PC-9 (cell line): ENCODE measurements around the gene NUP50. TPM values are rescaled to one million over a fixed set of nuclear protein-coding genes. Genes with fewer than 3 reads are reported as not detected.

Source experiments
- BruUV-seq: library from RNA; stranded (reverse); fragments of 400-500 nt; replicated peaks from 2 replicates; lab custom pipeline; 2021; lab: Mats Ljungman, UMichigan
- CTCF ChIA-PET: fragments of 300-600 bp; sonication (Branson Sonifier 250); formaldehyde crosslinking; loops from one replicate; lab custom pipeline; 2022; ENCODE audit warnings: antibody characterized with exemption; lab: Charles Lee
- POLR2A ChIA-PET: fragments of 300-600 bp; sonication (Branson Sonifier 250); formaldehyde crosslinking; loops from one replicate; lab custom pipeline; 2022; ENCODE audit warnings: antibody characterized with exemption; ENCODE audit not compliant: unreplicated experiment; lab: Charles Lee
- DNase-seq, 2 experiments: peaks; one replicate each; pipeline versions ENCODE4 v3.0.0 to v3.0.0-alpha.2; 2015 to 2022; ENCODE audit warnings: mixed read lengths in 1 of 2
- H2AFZ ChIP-seq: fragments of 200-600 bp; sonication (generic); 2 replicates; pipeline ENCODE4 v1.8.1; 2017; ENCODE audit warnings: antibody characterized with exemption
- H3F3A ChIP-seq: fragments of 200-600 bp; sonication (generic); 2 replicates; pipeline ENCODE4 v1.8.1; 2017; ENCODE audit warnings: antibody characterized with exemption, mild to moderate bottlenecking, low read depth; ENCODE audit not compliant: insufficient read depth
- H3K27ac ChIP-seq: fragments of 200-600 bp; sonication (generic); 2 replicates; pipeline ENCODE4 v1.6.1; 2016; ENCODE audit warnings: mixed run types
- H3K27me3 ChIP-seq: fragments of 200-600 bp; sonication (generic); 2 replicates; pipeline ENCODE4 v1.6.1; 2016; ENCODE audit warnings: low read depth, mixed run types; ENCODE audit not compliant: insufficient read depth
- H3K36me3 ChIP-seq: fragments of 200-600 bp; sonication (generic); 2 replicates; pipeline ENCODE4 v1.6.1; 2016; ENCODE audit warnings: low read depth, mixed run types
- H3K4me1 ChIP-seq: fragments of 200-600 bp; sonication (generic); replicated peaks from 2 replicates; pipeline ENCODE4 v1.6.1; 2016; ENCODE audit warnings: mixed run types; ENCODE audit not compliant: insufficient read depth
- H3K4me2 ChIP-seq: fragments of 200-600 bp; sonication (generic); 2 replicates; pipeline ENCODE4 v1.6.1; 2017; ENCODE audit warnings: mixed run types
- H3K4me3 ChIP-seq: fragments of 200-600 bp; sonication (generic); 2 replicates; pipeline ENCODE4 v1.6.1; 2016; ENCODE audit warnings: mixed run types
- H3K79me2 ChIP-seq: fragments of 200-600 bp; sonication (generic); 2 replicates; pipeline ENCODE4 v1.6.1; 2017; ENCODE audit warnings: low read depth, mixed run types
- H3K9me2 ChIP-seq: fragments of 200-600 bp; sonication (generic); 2 replicates; pipeline ENCODE4 v1.8.1; 2017; ENCODE audit warnings: mild to moderate bottlenecking; ENCODE audit not compliant: insufficient read depth
- H3K9me3 ChIP-seq: fragments of 200-600 bp; sonication (generic); 2 replicates; pipeline ENCODE4 v1.8.1; 2016; ENCODE audit warnings: low read depth; ENCODE audit not compliant: insufficient read depth
- H4K20me1 ChIP-seq: fragments of 200-600 bp; sonication (generic); 2 replicates; pipeline ENCODE4 v1.8.1; 2017; ENCODE audit not compliant: insufficient read depth
- EZH2 ChIP-seq: fragments of 200-600 bp; sonication (generic); IDR thresholded peaks from 2 replicates; pipeline ENCODE4 v1.8.0; 2017; ENCODE audit warnings: antibody characterized with exemption, low read depth
- intact Hi-C: fragments of 100-400 bp; cut with micrococcal nuclease; formaldehyde crosslinking; loops from one replicate; pipeline ENCODE4 v1.10.0; 2022; ENCODE audit not compliant: unreplicated experiment
- total RNA-seq: library from RNA; stranded (reverse); gene quantifications from 2 replicates; pipeline ENCODE4 v1.2.3, GENCODE V29; 2021
- TF ChIP-seq, protein P1 (sequence below): fragments of 200-600 bp; sonication (generic); conservative IDR thresholded peaks from 2 replicates; pipeline ENCODE4 v1.6.1; 2017; ENCODE audit warnings: mixed run types, antibody characterized with exemption, mild to moderate bottlenecking, moderate library complexity

The NUP50 gene
- total RNA-seq, 1 experiment from 2014 or later: 84.0 TPM

DNA sequence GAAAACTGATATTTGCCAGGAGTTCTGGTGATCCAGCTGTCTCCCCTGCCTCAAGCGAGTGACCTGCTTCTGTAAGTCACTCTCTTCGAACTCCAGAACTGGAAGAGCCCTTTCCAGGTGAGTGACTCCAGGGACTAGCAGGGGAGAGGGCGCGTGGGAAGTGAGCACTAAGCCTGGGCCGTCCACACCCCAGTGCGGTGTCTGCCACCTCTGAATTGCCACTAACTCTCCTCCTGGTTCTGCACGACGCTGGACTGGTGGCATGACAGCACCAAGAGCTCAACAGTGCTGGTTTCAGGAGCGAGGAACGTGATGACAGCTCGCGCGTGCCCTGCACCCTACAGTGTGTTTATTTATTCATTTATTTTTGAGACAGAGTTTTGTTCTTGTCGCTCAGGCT is 54.1 kb downstream of the NUP50 start:
- no peak for DNase-seq
- no TSS peak for BruUV-seq
- POLR2A ChIA-PET: no interaction called here
- TF ChIP-seq, protein P1, sequence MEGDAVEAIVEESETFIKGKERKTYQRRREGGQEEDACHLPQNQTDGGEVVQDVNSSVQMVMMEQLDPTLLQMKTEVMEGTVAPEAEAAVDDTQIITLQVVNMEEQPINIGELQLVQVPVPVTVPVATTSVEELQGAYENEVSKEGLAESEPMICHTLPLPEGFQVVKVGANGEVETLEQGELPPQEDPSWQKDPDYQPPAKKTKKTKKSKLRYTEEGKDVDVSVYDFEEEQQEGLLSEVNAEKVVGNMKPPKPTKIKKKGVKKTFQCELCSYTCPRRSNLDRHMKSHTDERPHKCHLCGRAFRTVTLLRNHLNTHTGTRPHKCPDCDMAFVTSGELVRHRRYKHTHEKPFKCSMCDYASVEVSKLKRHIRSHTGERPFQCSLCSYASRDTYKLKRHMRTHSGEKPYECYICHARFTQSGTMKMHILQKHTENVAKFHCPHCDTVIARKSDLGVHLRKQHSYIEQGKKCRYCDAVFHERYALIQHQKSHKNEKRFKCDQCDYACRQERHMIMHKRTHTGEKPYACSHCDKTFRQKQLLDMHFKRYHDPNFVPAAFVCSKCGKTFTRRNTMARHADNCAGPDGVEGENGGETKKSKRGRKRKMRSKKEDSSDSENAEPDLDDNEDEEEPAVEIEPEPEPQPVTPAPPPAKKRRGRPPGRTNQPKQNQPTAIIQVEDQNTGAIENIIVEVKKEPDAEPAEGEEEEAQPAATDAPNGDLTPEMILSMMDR: no peak
- TF ChIP-seq EZH2: no peak
- H3F3A ChIP-seq: 0 out of 2 replicates have a peak, but pooled peaks cover 5% of the 10 kb centered on the region
- intact Hi-C loops: no loop called here
- no peak overlapping the region for H3K27ac ChIP-seq
- no peak overlapping the region for H2AFZ ChIP-seq
- H3K4me2 ChIP-seq: no peak overlapping the region
- peaks cover 3% of the 10 kb centered on the region; the same call in 1 of the 2 replicates for H4K20me1 ChIP-seq
- H3K4me3 ChIP-seq: no peak overlapping the region
- no peaks in the 10 kb centered on the region for H3K9me2 ChIP-seq
- no peaks in the 10 kb centered on the region for H3K27me3 ChIP-seq
- CTCF ChIA-PET: interaction anchor here (0.6 kb wide), 2 partner anchors 496 to 533 kb away, joined by 3 to 4 read pairs; no protein-coding TSS in a partner anchor
- H3K79me2 ChIP-seq: no peaks in the 10 kb centered on the region
- no peaks in the 10 kb centered on the region for H3K9me3 ChIP-seq
- H3K4me1 ChIP-seq: no peaks in the 10 kb centered on the region
- no peaks in the 10 kb centered on the region for H3K36me3 ChIP-seq

DNA sequence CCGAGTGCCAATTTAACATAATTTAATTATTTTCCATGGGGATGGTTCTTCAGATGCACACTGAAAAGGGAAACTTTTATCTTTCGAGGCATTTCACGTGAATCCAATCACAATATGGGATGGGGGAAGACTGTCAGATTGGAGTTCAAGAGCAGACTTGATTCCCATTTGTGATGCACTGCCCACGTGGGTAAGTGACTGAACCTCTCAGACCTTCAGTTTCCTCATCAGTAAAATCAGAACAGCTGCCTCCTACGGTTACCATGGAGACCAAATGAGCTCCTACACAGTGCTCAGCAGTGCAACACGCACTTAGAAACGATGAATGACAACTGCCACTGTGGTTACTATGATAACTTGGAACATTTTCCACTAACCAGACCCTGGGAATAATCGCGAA is 55.3 kb downstream of the NUP50 start:
- H2AFZ ChIP-seq: no peak overlapping the region
- H3K36me3 ChIP-seq: no peaks in the 10 kb centered on the region
- H3K4me2 ChIP-seq: no peak overlapping the region
- peaks cover 3% of the 10 kb centered on the region; the same call in 1 of the 2 replicates for H4K20me1 ChIP-seq
- CTCF ChIA-PET: no interaction called here
- DNase-seq: no peak
- 0 out of 2 replicates have a peak, but pooled peaks cover 5% of the 10 kb centered on the region for H3F3A ChIP-seq
- POLR2A ChIA-PET: no interaction called here
- H3K79me2 ChIP-seq: no peaks in the 10 kb centered on the region
- no peak overlapping the region for H3K27ac ChIP-seq
- no peaks in the 10 kb centered on the region for H3K4me1 ChIP-seq
- H3K9me3 ChIP-seq: no peaks in the 10 kb centered on the region
- BruUV-seq: no TSS peak
- no peaks in the 10 kb centered on the region for H3K9me2 ChIP-seq
- H3K4me3 ChIP-seq: no peak overlapping the region
- intact Hi-C loops: no loop called here
- H3K27me3 ChIP-seq: no peaks in the 10 kb centered on the region
- no peak for TF ChIP-seq EZH2
- TF ChIP-seq, protein P1: no peak

DNA sequence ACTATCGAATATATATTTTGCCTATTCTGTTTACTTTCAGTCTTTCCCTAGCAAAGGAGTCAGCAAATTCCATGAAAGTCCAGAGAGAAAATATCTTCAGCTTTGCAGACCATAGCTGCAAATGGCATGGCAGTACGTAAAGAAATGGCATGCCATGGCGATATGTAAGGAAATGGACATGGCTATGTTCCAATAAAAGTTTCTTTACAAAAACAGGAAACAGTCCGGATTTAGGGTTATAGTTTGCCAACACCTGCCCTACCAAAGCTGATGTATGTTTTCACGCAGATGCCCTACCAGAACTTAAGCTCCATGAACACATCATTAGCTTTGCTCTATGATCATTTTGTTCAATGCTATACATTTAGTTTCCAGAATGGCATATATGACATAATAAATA is 57.5 kb downstream of the NUP50 start:
- H3K4me2 ChIP-seq: no peak overlapping the region
- no peaks in the 10 kb centered on the region for H3F3A ChIP-seq
- no peaks in the 10 kb centered on the region for H3K4me1 ChIP-seq
- no peak overlapping the region for H3K4me3 ChIP-seq
- H4K20me1 ChIP-seq: peaks cover 3% of the 10 kb centered on the region; the same call in 1 of the 2 replicates
- no peaks in the 10 kb centered on the region for H3K36me3 ChIP-seq
- CTCF ChIA-PET: no interaction called here
- DNase-seq: no peak
- H3K9me2 ChIP-seq: no peaks in the 10 kb centered on the region
- H3K27ac ChIP-seq: no peak overlapping the region
- H3K9me3 ChIP-seq: no peaks in the 10 kb centered on the region
- H2AFZ ChIP-seq: no peak overlapping the region
- POLR2A ChIA-PET: no interaction called here
- no peaks in the 10 kb centered on the region for H3K79me2 ChIP-seq
- intact Hi-C loops: no loop called here
- TF ChIP-seq, protein P1: no peak
- TF ChIP-seq EZH2: no peak
- no peaks in the 10 kb centered on the region for H3K27me3 ChIP-seq
- BruUV-seq: no TSS peak
